CD4-positive, alpha-beta memory T cell (primary cell): ENCODE measurements around the gene DAZAP1. TPM values are rescaled to one million over a fixed set of nuclear protein-coding genes. Genes with fewer than 3 reads are reported as not detected.

ENCODE experiments used
- CTCF ChIA-PET: fragments of 350-600 bp; sonication (Branson Sonifier 250); formaldehyde crosslinking; loops from one replicate; lab custom pipeline; 2021; ENCODE audit warnings: inconsistent platforms; ENCODE audit not compliant: partially characterized antibody; lab: Charles Lee
- POLR2A ChIA-PET: fragments of 350-600 bp; sonication (Branson Sonifier 250); formaldehyde crosslinking; loops from one replicate; lab custom pipeline; 2021; ENCODE audit not compliant: partially characterized antibody; lab: Charles Lee
- DNase-seq, 5 donors: peaks; one replicate each; pipeline versions ENCODE4 v3.0.0 to v3.0.0-alpha.2; 2020 to 2022; ENCODE audit warnings: mixed read lengths in 1 of 5
- H3K27ac ChIP-seq: one replicate; pipeline ENCODE4 v1.7.0; 2013; ENCODE audit warnings: low read depth, low read length
- H3K27me3 ChIP-seq: 2 replicates; pipeline ENCODE4 v1.7.0; 2013; ENCODE audit warnings: mild to moderate bottlenecking, low read length, moderate library complexity; ENCODE audit not compliant: insufficient read depth
- H3K36me3 ChIP-seq: 2 replicates; pipeline ENCODE4 v1.7.0; 2013; ENCODE audit warnings: mild to moderate bottlenecking, low read length, moderate library complexity; ENCODE audit not compliant: insufficient read depth
- H3K4me1 ChIP-seq: 2 replicates; pipeline ENCODE4 v1.7.0; 2013; ENCODE audit warnings: mild to moderate bottlenecking, low read length, moderate library complexity; ENCODE audit not compliant: insufficient read depth
- H3K4me3 ChIP-seq, 2 donors: one replicate each; pipeline ENCODE4 v1.7.0; 2013; ENCODE audit warnings: low read length in 2 of 2, mild to moderate bottlenecking in 1 of 2
- H3K9me3 ChIP-seq, 2 donors: one replicate each; pipeline ENCODE4 v1.7.0; 2013; ENCODE audit warnings: low read length in 2 of 2, control low read depth in 1 of 2; ENCODE audit not compliant: control insufficient read depth in 1 of 2
- H3K27ac Mint-ChIP-seq, 7 donors: one replicate each; pipeline ENCODE4 v1.8.0; 2020 to 2021; ENCODE audit warnings: mixed read lengths in 7 of 7, mild to moderate bottlenecking in 6 of 7, inconsistent platforms in 3 of 7, moderate library complexity in 3 of 7
- H3K27me3 Mint-ChIP-seq, 2 donors: one replicate each; pipeline ENCODE4 v1.8.0; 2020 to 2021; ENCODE audit warnings: mixed read lengths in 2 of 2
- H3K36me3 Mint-ChIP-seq, 2 donors: one replicate each; pipeline ENCODE4 v1.8.0; 2020 to 2021; ENCODE audit warnings: mixed read lengths in 2 of 2, inconsistent platforms in 1 of 2, mild to moderate bottlenecking in 1 of 2
- H3K4me1 Mint-ChIP-seq, 4 donors: one replicate each; pipeline ENCODE4 v1.8.0; 2020 to 2021; ENCODE audit warnings: mixed read lengths in 4 of 4, mild to moderate bottlenecking in 1 of 4
- H3K4me3 Mint-ChIP-seq, 8 donors: one replicate each; pipeline ENCODE4 v1.8.0; 2020 to 2021; ENCODE audit warnings: mixed read lengths in 8 of 8, mild to moderate bottlenecking in 7 of 8, moderate library complexity in 6 of 8, inconsistent platforms in 3 of 8
- H3K9me3 Mint-ChIP-seq, 8 donors: one replicate each; pipeline ENCODE4 v1.8.0; 2020 to 2021; ENCODE audit warnings: mixed read lengths in 8 of 8, mild to moderate bottlenecking in 5 of 8, inconsistent platforms in 3 of 8, moderate library complexity in 1 of 8
- intact Hi-C: fragments of 100-400 bp; cut with micrococcal nuclease; formaldehyde crosslinking; loops from one replicate; pipeline ENCODE4 v1.15.1; 2023
- polyA plus RNA-seq, 2 donors: library from polyadenylated mRNA; unstranded; fragments of 300-500 nt; fragmentation: Illumina TruSeq; gene quantifications; one replicate each; pipeline ENCODE4 v1.2.3, GENCODE V29; 2021
- total RNA-seq, 2 experiments: library from RNA; stranded (reverse); gene quantifications; one replicate each; pipeline ENCODE4 v1.2.3, GENCODE V29; 2021

DAZAP1 gene
- total and polyA plus RNA-seq, 4 experiments from 2014 or later = 2.5 to 152 (median 76.1) TPM

- Mint-ChIP-seq H3K27ac (no peak overlapping the region), H3K9me3 (peaks cover 0 to 9% (median 3%) of the 10 kb centered on the region in 8 donors), H3K27me3 (peaks cover 3 to 5% of the 10 kb centered on the region in 2 donors), H3K36me3 (peaks cover 0 to 13% of the 10 kb centered on the region in 2 donors), H3K4me1 (peaks cover 6 to 14% (median 9%) of the 10 kb centered on the region in 4 donors), H3K4me3 (no peak overlapping the region)
- Histone ChIP-seq H3K27me3 (no peaks in the 10 kb centered on the region), H3K4me1 (peaks cover 7% of the 10 kb centered on the region), H3K9me3 (no peaks in the 10 kb centered on the region), H3K4me3 (no peak overlapping the region), H3K36me3 (no peaks in the 10 kb centered on the region), H3K27ac (no peak overlapping the region)
- ChIA-PET CTCF (no interaction called here), POLR2A (no interaction called here)
- intact Hi-C loops = no loop called here
- no peak for DNase-seq
Observed at GRCh38 chr19:1379126-1379905, 28.1 kb upstream of the DAZAP1 start.

- H3K4me1 ChIP-seq = peaks cover 14% of the 10 kb centered on the region
- ChIA-PET POLR2A (no interaction called here), CTCF (no interaction called here)
- no peaks in the 10 kb centered on the region for H3K27me3 ChIP-seq
- H3K36me3 ChIP-seq = no peaks in the 10 kb centered on the region
- peaks cover 0 to 9% (median 3%) of the 10 kb centered on the region in 8 donors for H3K9me3 Mint-ChIP-seq
- no peak overlapping the region for H3K4me3 ChIP-seq
- H3K4me1 Mint-ChIP-seq = peaks cover 9 to 21% (median 14%) of the 10 kb centered on the region in 4 donors
- intact Hi-C loops = no loop called here
- no peak for DNase-seq
- no peak overlapping the region for H3K4me3 Mint-ChIP-seq
- H3K27me3 Mint-ChIP-seq = peaks cover 3 to 5% of the 10 kb centered on the region in 2 donors
- peak overlapping the region in 1 of 7 donors; percentile 100 for H3K27ac Mint-ChIP-seq
- no peaks in the 10 kb centered on the region for H3K9me3 ChIP-seq
- no peak overlapping the region for H3K27ac ChIP-seq
- peaks cover 0 to 14% of the 10 kb centered on the region in 2 donors for H3K36me3 Mint-ChIP-seq
Observed at GRCh38 chr19:1379961-1380489, 27.4 kb upstream of the DAZAP1 start.

- Mint-ChIP-seq H3K4me3 (no peak overlapping the region), H3K27me3 (peaks cover 3 to 5% of the 10 kb centered on the region in 2 donors), H3K36me3 (peaks cover 0 to 15% of the 10 kb centered on the region in 2 donors), H3K9me3 (peaks cover 0 to 9% (median 3%) of the 10 kb centered on the region in 8 donors), H3K4me1 (peaks cover 9 to 29% (median 16%) of the 10 kb centered on the region in 4 donors), H3K27ac (peak overlapping the region in 2 of 7 donors; percentile 100)
- POLR2A ChIA-PET = interaction anchor here (1.1 to 1.4 kb wide), 3 partner anchors 10 to 107 kb away, joined by 3 to 4 read pairs (median 4); partner anchors contain the start of gene FAM174C
- CTCF ChIA-PET = interaction anchor here (0.7 to 1.5 kb wide), 3 partner anchors 103 to 401 kb away, joined by 3 to 4 read pairs (median 3); no protein-coding TSS in a partner anchor
- no peak overlapping the region for H3K4me3 ChIP-seq
- no peak for DNase-seq
- intact Hi-C loops = no loop called here
- H3K9me3 ChIP-seq = no peaks in the 10 kb centered on the region
- no peaks in the 10 kb centered on the region for H3K36me3 ChIP-seq
- H3K27ac ChIP-seq = no peak overlapping the region
- no peaks in the 10 kb centered on the region for H3K27me3 ChIP-seq
- peaks cover 16% of the 10 kb centered on the region for H3K4me1 ChIP-seq
Observed at GRCh38 chr19:1382250-1382649, 25.1 kb upstream of the DAZAP1 start.

GRCh38 chr19:1383017-1383311, 24.4 kb upstream of the DAZAP1 start:
- peaks cover 0 to 15% of the 10 kb centered on the region in 2 donors for H3K36me3 Mint-ChIP-seq
- no peak overlapping the region for H3K4me3 ChIP-seq
- peak overlapping the region; percentile 96 to 100 (median 99) for H3K27ac Mint-ChIP-seq
- ChIA-PET CTCF (interaction anchor here (0.7 to 1.5 kb wide), 4 partner anchors 29 to 166 kb away, joined by 3 to 4 read pairs (median 3); a partner anchor contains a TSS), POLR2A (interaction anchor here (0.6 to 1.4 kb wide), 15 partner anchors 11 to 876 kb away, joined by 3 to 12 read pairs (median 4); partner anchors contain the start of genes CIRBP, FAM174C and REEP6)
- peaks cover 9 to 29% (median 16%) of the 10 kb centered on the region in 4 donors for H3K4me1 Mint-ChIP-seq
- intact Hi-C loops = loop anchor here (1.0 kb wide), 4 partner anchors 24 to 108 kb away; partner anchors contain the start of genes DAZAP1, FAM174C and RPS15
- no peaks in the 10 kb centered on the region for H3K36me3 ChIP-seq
- peaks cover 3 to 5% of the 10 kb centered on the region in 2 donors for H3K27me3 Mint-ChIP-seq
- peak overlapping the region; percentile 89 to 98 (median 94) for H3K4me3 Mint-ChIP-seq
- H3K27me3 ChIP-seq = no peaks in the 10 kb centered on the region
- H3K9me3 ChIP-seq = no peaks in the 10 kb centered on the region
- peaks cover 16% of the 10 kb centered on the region for H3K4me1 ChIP-seq
- peaks cover 0 to 9% (median 3%) of the 10 kb centered on the region in 8 donors for H3K9me3 Mint-ChIP-seq
- no peak overlapping the region for H3K27ac ChIP-seq
- DNase-seq = no peak

- peaks cover 9 to 29% (median 16%) of the 10 kb centered on the region in 4 donors for H3K4me1 Mint-ChIP-seq
- H3K9me3 ChIP-seq = no peaks in the 10 kb centered on the region
- H3K4me3 Mint-ChIP-seq = peak within 1 kb of the TSS; percentile 89 to 98 (median 94)
- H3K27ac Mint-ChIP-seq = peak within 1 kb of the TSS; percentile 96 to 100 (median 99)
- peak within 1 kb of the TSS; percentile 81 to 89 for H3K4me3 ChIP-seq
- H3K27ac ChIP-seq = peak within 1 kb of the TSS; percentile 69
- no peaks in the 10 kb centered on the region for H3K36me3 ChIP-seq
- ChIA-PET POLR2A (interaction anchor here (0.6 to 1.4 kb wide), 15 partner anchors 11 to 876 kb away, joined by 3 to 12 read pairs (median 4); partner anchors contain the start of genes CIRBP, FAM174C and REEP6), CTCF (interaction anchor here (0.8 to 1.5 kb wide), 3 partner anchors 29 to 139 kb away, joined by 3 to 4 read pairs (median 3); a partner anchor contains a TSS)
- peaks cover 16% of the 10 kb centered on the region for H3K4me1 ChIP-seq
- DNase-seq = peak; percentile 89 to 98 (median 94)
- peaks cover 0 to 9% (median 3%) of the 10 kb centered on the region in 8 donors for H3K9me3 Mint-ChIP-seq
- H3K27me3 ChIP-seq = no peaks in the 10 kb centered on the region
- intact Hi-C loops = loop anchor here (1.0 kb wide), 4 partner anchors 24 to 108 kb away; partner anchors contain the start of genes DAZAP1, FAM174C and RPS15
- peaks cover 3 to 5% of the 10 kb centered on the region in 2 donors for H3K27me3 Mint-ChIP-seq
- H3K36me3 Mint-ChIP-seq = peaks cover 0 to 15% of the 10 kb centered on the region in 2 donors
Observed at GRCh38 chr19:1383312-1384084, 23.9 kb upstream of the DAZAP1 start, which contains the start of gene NDUFS7. TSS of gene NDUFS7 (plus strand) at chr19:1383907. CDS start at chr19:1383927, 20 bp downstream.

GRCh38 chr19:1384085-1384462, 23.3 kb upstream of the DAZAP1 start:
- Mint-ChIP-seq H3K27ac (peak overlapping the region in 5 of 7 donors; percentile 18 to 100 (median 60)), H3K9me3 (peaks cover 0 to 9% (median 3%) of the 10 kb centered on the region in 8 donors), H3K4me1 (peaks cover 12 to 32% (median 18%) of the 10 kb centered on the region in 4 donors), H3K4me3 (peak overlapping the region; percentile 74 to 97 (median 88)), H3K27me3 (peaks cover 3 to 5% of the 10 kb centered on the region in 2 donors), H3K36me3 (peaks cover 3 to 21% of the 10 kb centered on the region in 2 donors)
- no peaks in the 10 kb centered on the region for H3K9me3 ChIP-seq
- peaks cover 16% of the 10 kb centered on the region for H3K4me1 ChIP-seq
- peak overlapping the region; percentile 81 to 89 for H3K4me3 ChIP-seq
- intact Hi-C loops = no loop called here
- H3K27me3 ChIP-seq = no peaks in the 10 kb centered on the region
- ChIA-PET POLR2A (interaction anchor here (1.6 kb wide), 1 partner anchor 109 kb away, joined by 4 read pairs; the partner anchor contains the start of gene FAM174C), CTCF (no interaction called here)
- no peak for DNase-seq
- peak overlapping the region; percentile 69 for H3K27ac ChIP-seq
- peaks cover 6% of the 10 kb centered on the region for H3K36me3 ChIP-seq
